Endothelial cell of umbilical vein (primary cell): ENCODE data around the gene CACNA1S. TPM values are rescaled to one million over a fixed set of nuclear protein-coding genes. Genes with fewer than 3 reads are reported as not detected.

ENCODE experiments used
- BruUV-seq: library from RNA; stranded (reverse); fragments of 400-500 nt; replicated peaks from 2 replicates; lab custom pipeline; 2021; lab: Mats Ljungman, UMichigan
- CTCF ChIA-PET: fragments of 300-600, 350-600 bp; sonication (Branson Sonifier 250); formaldehyde crosslinking; loops from one replicate; lab custom pipeline; 2021; ENCODE audit warnings: antibody characterized with exemption, inconsistent platforms; lab: Charles Lee
- POLR2A ChIA-PET: fragments of 300-600, 350-600 bp; sonication (Branson Sonifier 250); formaldehyde crosslinking; loops from one replicate; lab custom pipeline; 2021; ENCODE audit warnings: antibody characterized with exemption, inconsistent platforms; lab: Charles Lee
- DNase-seq: peaks from one replicate; pipeline ENCODE4 v3.0.0-alpha.2; 2011; ENCODE audit warnings: low read depth, low spot score
- FAIRE-seq: peaks from 2 replicates; lab custom pipeline; 2011; peaks lifted over from hg19 to GRCh38; lab: Jason Lieb, UNC
- H2AFZ ChIP-seq: 2 replicates; pipeline ENCODE4 v1.6.0; 2012; ENCODE audit warnings: low read depth, low read length, control low read depth, inconsistent platforms
- H3K27ac ChIP-seq: 2 replicates; pipeline ENCODE4 v1.5.1; 2011; ENCODE audit warnings: low read depth, mild to moderate bottlenecking, control low read depth, low read length, moderate library complexity; ENCODE audit not compliant: insufficient read depth
- H3K27me3 ChIP-seq, 2 experiments: 2 replicates each; pipeline versions ENCODE4 v1.6.0 to v1.6.1; 2011; ENCODE audit warnings: low read length in 2 of 2, mixed read lengths in 1 of 2; ENCODE audit not compliant: control insufficient read depth in 2 of 2, insufficient read depth in 2 of 2
- H3K36me3 ChIP-seq, 2 experiments: 2 replicates in 1 of 2; 3 replicates in 1 of 2; pipeline ENCODE4 v1.5.1; 2011; ENCODE audit warnings: low read length in 2 of 2, mild to moderate bottlenecking in 1 of 2, moderate library complexity in 1 of 2; ENCODE audit not compliant: control insufficient read depth in 2 of 2, insufficient read depth in 2 of 2; ENCODE audit errors: extremely low read depth in 1 of 2
- H3K4me1 ChIP-seq: 3 replicates; pipeline ENCODE4 v1.5.1; 2011; ENCODE audit warnings: mild to moderate bottlenecking, low read length; ENCODE audit not compliant: control insufficient read depth, insufficient read depth; ENCODE audit errors: extremely low read depth
- H3K4me2 ChIP-seq: 2 replicates; pipeline ENCODE4 v1.6.1; 2011; ENCODE audit warnings: low read length, control low read depth, mixed read lengths; ENCODE audit not compliant: insufficient read depth
- H3K4me3 ChIP-seq, 3 experiments: fragments of 200-600 bp in 1 of 3; sonication (generic), shearing (Covaris generic) in 1 of 3; replicated peaks in 1 of 3; 2 replicates each; pipeline ENCODE4 v1.5.1; 2011 to 2016; ENCODE audit warnings: control low read depth in 3 of 3, low read length in 3 of 3, mild to moderate bottlenecking in 2 of 3, inconsistent platforms in 1 of 3, low read depth in 1 of 3, moderate library complexity in 1 of 3; ENCODE audit not compliant: insufficient read depth in 1 of 3
- H3K79me2 ChIP-seq: 2 replicates; pipeline ENCODE4 v1.6.0; 2012; ENCODE audit warnings: low read length, inconsistent platforms; ENCODE audit not compliant: control insufficient read depth, insufficient read depth
- H3K9ac ChIP-seq: replicated peaks from 2 replicates; pipeline ENCODE3; 2011; ENCODE audit warnings: low read length, control low read depth; ENCODE audit not compliant: insufficient read depth; ENCODE audit errors: extremely low read depth
- H3K9me1 ChIP-seq: replicated peaks from 3 replicates; pipeline ENCODE4 v1.6.0; 2011; ENCODE audit warnings: mild to moderate bottlenecking, low read length; ENCODE audit not compliant: control insufficient read depth, insufficient read depth; ENCODE audit errors: extremely low read depth
- H3K9me3 ChIP-seq: replicated peaks from 2 replicates; pipeline ENCODE4 v1.5.1; 2012; ENCODE audit warnings: low read length, inconsistent platforms; ENCODE audit not compliant: control insufficient read depth, insufficient read depth
- H4K20me1 ChIP-seq: replicated peaks from 2 replicates; pipeline ENCODE3; 2011; ENCODE audit warnings: mild to moderate bottlenecking, low read length; ENCODE audit not compliant: control insufficient read depth, insufficient read depth; ENCODE audit errors: extremely low read depth
- FOS ChIP-seq: IDR thresholded peaks from 2 replicates; pipeline ENCODE4 v1.6.1; 2011; ENCODE audit warnings: mild to moderate bottlenecking, low read length, moderate library complexity, borderline replicate concordance; ENCODE audit not compliant: insufficient read depth
- GATA2 ChIP-seq: IDR thresholded peaks from 2 replicates; pipeline ENCODE4 v1.7.0; 2011; ENCODE audit warnings: low read depth, mild to moderate bottlenecking, moderate library complexity, mixed read lengths, low read length; ENCODE audit not compliant: insufficient read length, insufficient read depth
- JUN ChIP-seq: IDR thresholded peaks from 2 replicates; pipeline ENCODE4 v1.6.1; 2011; ENCODE audit warnings: borderline replicate concordance, low read depth; ENCODE audit not compliant: insufficient read length, insufficient read depth
- MYC ChIP-seq: IDR thresholded peaks from one replicate; pipeline ENCODE4 v1.6.1; 2011; ENCODE audit warnings: mild to moderate bottlenecking, low read depth, low read length
- POLR2A ChIP-seq: IDR thresholded peaks from 2 replicates; pipeline ENCODE4 v1.6.1; 2012; ENCODE audit warnings: low read depth, mild to moderate bottlenecking, control low read depth, low read length
- POLR2AphosphoS5 ChIP-seq: IDR thresholded peaks from 2 replicates; pipeline ENCODE4 v1.6.1; 2012; ENCODE audit warnings: low read depth, mild to moderate bottlenecking, control low read depth, low read length, moderate library complexity; ENCODE audit not compliant: insufficient read depth
- dilution Hi-C: fragments of 300-500 bp; cut with MboI; formaldehyde crosslinking; loops from one replicate; pipeline ENCODE4 v1.15.0; 2019; ENCODE audit warnings: low sequenced_read_pairs; ENCODE audit not compliant: extremely low pct_ligation_motif_present
- intact Hi-C: fragments of 100-400 bp; cut with micrococcal nuclease; formaldehyde crosslinking; loops from one replicate; pipeline ENCODE4 v1.10.0; 2022
- polyA plus RNA-seq, 4 experiments: library from polyadenylated mRNA; depleted of rRNA in 3 of 4; stranded (reverse) in 3 of 4; unstranded in 1 of 4; fragments of >200 nt; gene quantifications; 2 replicates each; pipeline versions ENCODE4 v1.2.1 to v1.2.3, GENCODE V29; 2011 to 2012; ENCODE audit warnings: missing spikeins in 1 of 4
- total RNA-seq: library from RNA; stranded (reverse); gene quantifications from 2 replicates; pipeline ENCODE4 v1.2.3, GENCODE V29; 2021
- TF ChIP-seq, protein P1 (sequence below), 2 donors: IDR thresholded peaks; 1 replicate in 1 of 2; 2 replicates in 1 of 2; pipeline ENCODE4 v1.5.1; 2011; ENCODE audit warnings: low read length in 2 of 2, mild to moderate bottlenecking in 2 of 2, moderate library complexity in 2 of 2, control low read depth in 1 of 2, inconsistent platforms in 1 of 2, low read depth in 1 of 2; ENCODE audit not compliant: insufficient read depth in 1 of 2; ENCODE audit errors: extremely low read depth in 1 of 2

CACNA1S gene
- total and polyA plus RNA-seq, 2 donors (not counting 3 experiments of a cell fraction or from before 2014, with no cell fraction given): not detected

GRCh38 chr1:201036188-201036842, 75.9 kb downstream of the CACNA1S start:
- BruUV-seq: no TSS peak
- no peaks in the 10 kb centered on the region for H3K9me1 ChIP-seq
- no peaks in the 10 kb centered on the region for H3K36me3 ChIP-seq
- no peaks in the 10 kb centered on the region for H3K9me3 ChIP-seq
- intact Hi-C loops (no loop called here), dilution Hi-C loops (no loop called here)
- ChIA-PET POLR2A (interaction anchor here (1.5 kb wide), 1 partner anchor 20 kb away, joined by 3 read pairs; no protein-coding TSS in a partner anchor), CTCF (interaction anchor here (1.2 to 19.4 kb wide), 4 partner anchors 11 to 61 kb away, joined by 3 to 586 read pairs (median 6); no protein-coding TSS in a partner anchor)
- DNase-seq: no peak
- no peak overlapping the region for H2AFZ ChIP-seq
- no peak overlapping the region for H3K4me3 ChIP-seq
- TF ChIP-seq FOS: no peak
- TF ChIP-seq MYC: no peak
- TF ChIP-seq POLR2AphosphoS5: no peak
- no peak for TF ChIP-seq POLR2A
- H3K4me2 ChIP-seq: no peak overlapping the region
- peaks cover 8 to 10% of the 10 kb centered on the region in 2 experiments for H3K27me3 ChIP-seq
- no peak overlapping the region for H3K9ac ChIP-seq
- no peaks in the 10 kb centered on the region for H4K20me1 ChIP-seq
- H3K4me1 ChIP-seq: no peaks in the 10 kb centered on the region
- no peak overlapping the region for H3K27ac ChIP-seq
- H3K79me2 ChIP-seq: no peaks in the 10 kb centered on the region
- FAIRE-seq: no peak

GRCh38 chr1:201034671-201035070, 77.6 kb downstream of the CACNA1S start:
- CTCF ChIA-PET: interaction anchor here (0.6 to 19.4 kb wide), 6 partner anchors 9 to 59 kb away, joined by 3 to 586 read pairs (median 4); partner anchors contain the start of gene KIF21B
- no peaks in the 10 kb centered on the region for H4K20me1 ChIP-seq
- dilution Hi-C loops: no loop called here
- H3K9me3 ChIP-seq: no peaks in the 10 kb centered on the region
- no peaks in the 10 kb centered on the region for H3K9me1 ChIP-seq
- intact Hi-C loops: no loop called here
- H2AFZ ChIP-seq: no peak overlapping the region
- POLR2A ChIA-PET: no interaction called here
- no peak overlapping the region for H3K4me2 ChIP-seq
- no peak for DNase-seq
- TF ChIP-seq, protein P1, sequence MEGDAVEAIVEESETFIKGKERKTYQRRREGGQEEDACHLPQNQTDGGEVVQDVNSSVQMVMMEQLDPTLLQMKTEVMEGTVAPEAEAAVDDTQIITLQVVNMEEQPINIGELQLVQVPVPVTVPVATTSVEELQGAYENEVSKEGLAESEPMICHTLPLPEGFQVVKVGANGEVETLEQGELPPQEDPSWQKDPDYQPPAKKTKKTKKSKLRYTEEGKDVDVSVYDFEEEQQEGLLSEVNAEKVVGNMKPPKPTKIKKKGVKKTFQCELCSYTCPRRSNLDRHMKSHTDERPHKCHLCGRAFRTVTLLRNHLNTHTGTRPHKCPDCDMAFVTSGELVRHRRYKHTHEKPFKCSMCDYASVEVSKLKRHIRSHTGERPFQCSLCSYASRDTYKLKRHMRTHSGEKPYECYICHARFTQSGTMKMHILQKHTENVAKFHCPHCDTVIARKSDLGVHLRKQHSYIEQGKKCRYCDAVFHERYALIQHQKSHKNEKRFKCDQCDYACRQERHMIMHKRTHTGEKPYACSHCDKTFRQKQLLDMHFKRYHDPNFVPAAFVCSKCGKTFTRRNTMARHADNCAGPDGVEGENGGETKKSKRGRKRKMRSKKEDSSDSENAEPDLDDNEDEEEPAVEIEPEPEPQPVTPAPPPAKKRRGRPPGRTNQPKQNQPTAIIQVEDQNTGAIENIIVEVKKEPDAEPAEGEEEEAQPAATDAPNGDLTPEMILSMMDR (IDR thresholded peaks at IDR 0.05; ENCODE audit: extremely low read depth in 1 of 2, insufficient read depth in 1 of 2, low read depth in 1 of 2, low read length in 2 of 2): no peak
- no peak for TF ChIP-seq MYC
- TF ChIP-seq FOS: no peak
- TF ChIP-seq GATA2: no peak
- TF ChIP-seq JUN: no peak
- H3K27ac ChIP-seq: no peak overlapping the region
- no TSS peak for BruUV-seq
- H3K79me2 ChIP-seq: no peaks in the 10 kb centered on the region
- H3K27me3 ChIP-seq: peaks cover 8 to 10% of the 10 kb centered on the region in 2 experiments
- no peak for FAIRE-seq
- H3K4me1 ChIP-seq: no peaks in the 10 kb centered on the region
- H3K9ac ChIP-seq: no peak overlapping the region
- H3K36me3 ChIP-seq: no peaks in the 10 kb centered on the region
- H3K4me3 ChIP-seq: no peak overlapping the region
